ENCODE results near the gene RGS6.

The RGS6 gene

GRCh38 chr14:72311116-72311515 is 378.9 kb downstream of the RGS6 start:
- DNase-seq (ENCODE audit: low read depth): no peak

DNA sequence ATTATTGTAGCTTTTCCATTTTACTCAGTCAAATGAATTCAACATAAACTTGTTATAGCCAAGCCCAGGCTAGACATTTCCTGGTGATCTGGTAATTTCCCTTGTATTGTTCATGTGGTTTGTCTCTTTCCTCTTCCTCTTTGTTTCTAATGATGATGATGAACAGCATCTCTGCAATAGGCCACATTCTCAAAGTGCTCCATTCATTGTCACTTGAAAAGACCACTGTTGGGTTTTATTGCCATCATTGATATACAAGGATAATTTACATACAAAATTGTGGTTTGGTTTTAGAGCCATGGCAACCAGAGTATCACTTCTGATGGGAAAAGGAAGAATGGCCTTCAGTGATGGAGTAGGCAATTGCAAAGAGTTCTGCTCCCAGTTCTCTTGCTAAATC is 379.3 kb downstream of the RGS6 start:
- no peak for DNase-seq (ENCODE audit: low read depth)

DNA sequence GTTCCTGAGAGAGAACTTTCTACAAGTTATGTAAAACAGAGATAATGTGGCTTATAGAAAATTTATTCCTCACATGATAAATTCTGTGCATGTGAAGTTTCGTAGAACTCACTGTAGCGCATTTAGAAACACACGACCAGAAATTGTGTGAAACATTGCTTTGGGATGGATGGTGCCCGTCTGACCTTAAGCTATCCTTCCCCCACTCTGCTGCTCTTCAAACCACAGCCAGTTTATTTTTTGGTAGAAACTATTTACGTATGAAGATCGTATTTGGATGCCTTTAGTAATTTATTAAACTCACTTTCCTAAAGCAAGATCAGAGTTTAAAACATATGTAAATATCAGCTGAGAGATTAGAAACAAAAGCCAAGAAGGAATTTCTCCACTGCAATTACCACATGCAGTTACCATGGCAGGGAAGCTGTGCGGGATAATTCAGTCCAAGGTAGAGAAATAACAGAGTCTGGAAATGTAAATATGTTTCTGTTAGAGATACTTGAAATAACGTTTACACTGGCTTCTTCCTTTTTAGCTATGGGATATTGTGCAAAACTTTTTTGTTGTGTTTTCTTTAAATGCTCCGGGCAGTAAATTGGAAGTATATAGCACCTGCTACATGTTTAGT is 382.7 kb downstream of the RGS6 start:
- no peak for DNase-seq (ENCODE audit: low read depth)

- no peak for DNase-seq (ENCODE audit: low read depth)
Measured at GRCh38 chr14:72315714-72316113, 383.5 kb downstream of the RGS6 start.

DNA sequence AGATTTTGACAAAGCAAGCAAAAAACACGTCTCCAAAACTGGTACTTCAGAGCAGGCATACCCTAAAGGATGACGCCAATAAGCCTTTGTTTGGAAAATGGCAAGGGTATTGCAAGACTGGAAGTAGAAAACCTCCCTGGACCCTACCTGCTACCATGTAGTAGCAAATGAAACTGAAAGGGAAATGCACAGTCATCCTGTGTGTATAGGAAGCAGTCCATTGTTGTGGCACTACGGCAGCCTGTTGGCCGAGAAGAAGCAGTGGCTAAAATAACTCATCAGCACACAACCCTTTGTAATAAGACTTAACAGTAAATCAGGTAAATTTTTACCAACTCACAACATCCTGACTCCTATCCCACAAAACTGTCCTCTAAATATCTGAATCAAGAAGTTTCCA is 386.4 kb downstream of the RGS6 start:
- DNase-seq (ENCODE audit: low read depth): no peak

DNA sequence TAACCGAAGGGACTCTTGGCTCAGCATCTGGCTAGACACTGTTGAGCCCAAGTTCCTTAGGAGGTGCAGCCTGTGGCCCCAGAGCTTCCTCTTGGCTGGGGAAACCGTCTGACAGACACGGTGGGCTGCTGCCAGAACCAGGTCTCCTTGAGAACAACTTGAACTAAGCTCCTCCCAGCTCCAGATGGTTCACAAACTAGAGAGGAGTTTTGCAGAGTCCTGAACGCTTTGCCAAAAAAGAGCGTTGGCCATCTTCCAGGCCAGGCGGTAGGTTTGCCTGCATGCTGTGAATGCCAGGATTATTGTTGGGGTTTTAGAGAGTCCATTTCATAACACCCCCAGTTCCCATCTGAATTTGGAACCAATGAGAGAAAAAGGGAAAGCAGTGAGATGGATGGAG is 399.8 kb downstream of the RGS6 start:
- no peak for DNase-seq (ENCODE audit: low read depth)

GRCh38 chr14:72332871-72333270 is 400.6 kb downstream of the RGS6 start:
- no peak for DNase-seq (ENCODE audit: low read depth)

DNA sequence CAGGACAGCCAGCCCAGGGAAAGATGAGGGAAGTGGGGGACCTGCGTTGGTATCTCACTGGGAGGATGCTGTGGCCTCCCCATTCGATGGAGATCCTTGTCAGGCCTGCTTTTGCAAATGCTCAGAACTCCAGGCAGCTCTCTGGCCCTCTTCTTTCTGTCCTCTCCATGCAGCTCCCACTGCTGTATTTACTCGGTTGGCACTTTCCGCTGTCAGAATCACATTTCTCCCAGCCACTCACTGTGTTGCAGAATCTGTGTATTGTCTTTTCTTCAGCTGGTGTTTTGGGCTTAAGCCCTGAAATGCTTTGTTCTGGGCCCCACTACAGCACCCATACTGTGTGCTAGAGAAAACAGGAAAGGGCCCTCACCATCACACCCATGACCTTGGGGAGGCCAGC is 401.1 kb downstream of the RGS6 start:
- no peak for DNase-seq (ENCODE audit: low read depth)

GRCh38 chr14:72336311-72336980 is 404.2 kb downstream of the RGS6 start:
- DNase-seq (ENCODE audit: low read depth): no peak

DNA sequence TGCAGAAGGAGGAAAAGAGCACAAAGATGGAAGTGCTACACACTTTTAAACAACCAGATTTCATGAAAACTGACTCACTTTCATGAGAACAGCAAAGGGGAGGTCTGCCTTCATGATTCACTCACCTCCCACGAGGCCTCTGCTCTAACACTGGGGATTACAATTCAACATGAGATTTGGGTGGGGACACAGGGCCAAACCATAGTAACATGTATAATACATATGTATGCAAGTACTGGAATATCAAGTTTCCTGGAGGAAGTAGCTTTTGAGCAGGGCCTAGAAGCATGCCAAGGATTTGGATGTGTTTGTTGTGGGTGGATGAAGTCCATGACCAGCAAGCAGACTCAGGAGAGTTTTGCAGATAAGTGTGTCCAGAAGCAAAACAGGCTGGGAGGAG is 409.0 kb downstream of the RGS6 start:
- no peak for DNase-seq (ENCODE audit: low read depth)

- DNase-seq (ENCODE audit: low read depth): no peak
Measured at GRCh38 chr14:72341686-72342085, 409.5 kb downstream of the RGS6 start.

DNA sequence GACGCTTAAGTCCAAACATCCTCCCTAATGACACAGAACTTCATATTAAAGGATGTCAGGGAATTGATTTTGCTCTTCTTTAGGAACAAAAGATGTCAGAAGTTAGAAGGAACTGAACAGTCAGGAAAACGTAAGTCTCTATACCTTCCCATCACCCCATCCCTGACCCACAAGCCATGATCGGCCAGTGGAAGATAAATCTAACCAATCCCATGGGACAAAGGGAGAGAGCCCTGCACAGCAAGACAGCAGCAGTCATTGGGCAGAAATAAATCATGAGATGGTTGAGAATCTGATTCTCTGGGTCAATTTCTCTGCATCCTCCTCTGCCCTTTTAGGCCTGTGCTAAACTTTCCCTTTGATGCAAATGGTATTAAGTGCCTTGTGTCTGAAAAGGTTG is 414.9 kb downstream of the RGS6 start:
- no peak for DNase-seq (ENCODE audit: low read depth)

- DNase-seq (ENCODE audit: low read depth): no peak
Measured at GRCh38 chr14:72350215-72350614, 418.0 kb downstream of the RGS6 start.

GRCh38 chr14:72352012-72352411 is 419.8 kb downstream of the RGS6 start:
- no peak for DNase-seq (ENCODE audit: low read depth)

- DNase-seq (ENCODE audit: low read depth): no peak
Measured at GRCh38 chr14:72366619-72367018, 434.4 kb downstream of the RGS6 start.

DNA sequence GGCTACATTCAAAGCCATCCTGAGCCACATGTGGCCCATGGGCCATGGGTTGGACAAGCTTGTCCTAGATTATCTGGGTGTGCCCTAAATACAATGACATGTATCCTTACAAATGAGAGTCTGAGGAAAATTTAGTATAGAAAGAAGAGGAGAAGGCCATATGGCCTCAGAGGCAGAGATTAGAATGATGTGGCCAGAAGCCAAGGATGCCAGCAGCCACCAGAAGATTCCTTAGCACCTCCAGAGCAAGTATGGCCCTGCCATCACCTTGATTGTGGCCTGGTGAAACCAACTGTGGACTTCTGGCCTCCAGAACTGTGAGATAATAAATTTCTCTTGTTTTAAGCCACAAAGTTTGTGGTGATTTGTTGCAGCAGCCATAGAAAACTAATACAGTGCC is 436.9 kb downstream of the RGS6 start:
- DNase-seq (ENCODE audit: low read depth): no peak

DNA sequence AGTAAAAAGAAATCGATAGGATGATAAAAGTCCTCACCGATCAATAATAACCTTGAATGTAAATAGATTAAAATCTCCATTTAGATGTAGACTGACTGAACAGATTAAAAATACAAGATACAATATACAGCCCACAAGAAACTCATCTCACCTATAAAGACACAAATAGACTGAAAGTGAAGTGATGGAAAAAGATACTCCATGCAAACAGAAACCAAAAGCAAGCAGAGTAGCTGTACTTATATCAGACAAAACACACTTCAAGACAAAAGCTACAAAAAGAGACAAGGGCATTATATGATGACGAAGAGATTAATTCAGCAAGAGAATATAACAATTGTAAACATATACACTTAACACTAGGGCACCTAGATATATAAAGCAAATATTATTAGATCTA is 444.8 kb downstream of the RGS6 start:
- no peak for DNase-seq (ENCODE audit: low read depth)

DNA sequence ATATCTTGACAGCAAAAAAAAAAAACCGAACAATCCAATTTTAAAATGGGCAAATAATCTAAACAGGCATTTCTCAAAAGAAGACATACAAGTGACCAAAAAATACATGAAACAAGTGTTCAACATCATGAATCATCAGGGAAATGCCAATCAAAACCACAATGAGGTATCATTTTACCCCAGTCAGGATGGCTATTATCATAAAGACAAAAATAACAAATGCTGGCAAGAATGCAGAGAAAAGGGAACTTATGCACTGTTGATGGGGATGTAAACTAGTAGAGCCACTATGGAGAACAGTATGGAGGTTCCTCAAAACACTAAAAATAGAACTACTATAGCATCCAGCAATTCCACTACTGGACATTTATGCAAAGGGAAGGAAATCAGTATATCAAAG is 448.2 kb downstream of the RGS6 start:
- DNase-seq (ENCODE audit: low read depth): no peak

GRCh38 chr14:72383865-72384264 is 451.6 kb downstream of the RGS6 start:
- no peak for DNase-seq (ENCODE audit: low read depth)

GRCh38 chr14:72387726-72388125 is 455.5 kb downstream of the RGS6 start:
- DNase-seq (ENCODE audit: low read depth): no peak

- no peak for DNase-seq (ENCODE audit: low read depth)
Measured at GRCh38 chr14:72389200-72389599, 457.0 kb downstream of the RGS6 start.

DNA sequence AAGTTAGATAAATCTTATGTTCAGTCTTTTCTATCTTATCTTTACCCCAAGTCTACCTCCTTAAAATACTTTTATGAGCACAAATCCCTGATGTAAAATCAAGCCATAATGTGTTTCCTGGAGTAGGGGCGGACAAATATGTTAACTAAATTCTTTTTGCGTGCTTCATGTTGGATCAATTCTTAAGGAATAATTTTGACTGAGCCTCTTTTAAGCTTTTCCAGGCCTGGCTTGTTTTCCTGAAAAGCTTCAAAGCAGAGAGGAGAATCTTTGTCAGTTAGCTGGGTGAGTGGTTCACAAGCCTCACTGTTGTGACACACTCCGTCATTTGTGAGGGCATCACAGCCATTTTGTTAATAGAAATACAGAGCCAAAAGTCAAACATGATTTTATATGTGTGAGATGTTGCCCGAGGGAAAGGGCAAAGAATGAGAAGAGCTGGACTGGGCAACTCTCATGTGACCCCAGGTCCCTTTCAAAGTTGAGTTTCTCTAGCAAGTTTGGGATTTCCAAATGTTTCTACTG is 468.9 kb downstream of the RGS6 start:
- no peak for DNase-seq (ENCODE audit: low read depth)

DNA sequence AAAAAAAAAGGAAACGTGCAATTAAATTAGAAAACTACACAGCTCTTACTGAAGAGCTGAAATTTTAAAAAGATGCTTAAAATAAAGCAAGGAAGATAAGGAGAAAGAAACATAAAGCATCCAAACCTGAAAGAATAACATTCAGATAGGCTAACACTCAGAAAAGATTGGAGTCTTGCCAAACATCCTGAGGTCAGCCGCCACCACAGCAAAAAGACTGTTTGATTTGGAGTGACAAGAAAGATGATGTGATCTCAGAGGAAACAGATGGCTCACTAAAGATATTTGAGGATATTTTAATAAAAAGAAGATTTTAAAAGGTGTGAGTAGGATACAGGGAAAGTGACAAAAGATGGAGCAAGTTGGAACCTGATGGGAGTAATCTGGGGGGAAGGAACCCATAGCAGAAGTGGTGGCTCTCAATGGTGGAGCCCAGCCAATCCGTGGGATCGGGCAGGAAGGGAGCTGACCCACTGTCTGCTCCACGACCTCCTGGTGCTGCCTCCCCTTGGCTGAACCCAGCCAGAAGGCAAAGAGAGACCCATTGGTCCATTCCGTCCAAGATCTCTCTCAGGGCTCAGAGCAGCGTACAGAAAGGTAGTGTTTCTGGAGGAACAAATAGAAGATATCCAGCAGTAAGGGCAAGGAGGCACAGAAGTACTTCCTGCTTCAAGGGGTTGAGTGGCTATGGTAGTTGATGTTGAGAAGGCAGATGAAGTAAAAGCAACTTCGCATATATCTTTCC is 469.6 kb downstream of the RGS6 start:
- no peak for DNase-seq (ENCODE audit: low read depth)
